HEK293 (cell line): ENCODE data around the gene GTPBP1.
A peak's percentile ranks its signal among the peaks of the same experiment; 100 is the strongest.

ENCODE experiments used
- EGR2 ChIP-seq: fragments of 450-650 bp; formaldehyde crosslinking; IDR thresholded peaks from 2 replicates; pipeline ENCODE4 v1.5.1; 2016; ENCODE audit warnings: low read depth, missing biosample characterization, missing genetic modification characterization
- GLIS1 ChIP-seq: fragments of 450-650 bp; formaldehyde crosslinking; IDR thresholded peaks from 2 replicates; pipeline ENCODE4 v1.5.1; 2016; ENCODE audit warnings: missing biosample characterization, missing genetic modification characterization
- KLF16 ChIP-seq: fragments of 450-650 bp; formaldehyde crosslinking; IDR thresholded peaks from 2 replicates; pipeline ENCODE4 v1.5.1; 2017; ENCODE audit warnings: missing biosample characterization, missing genetic modification characterization
- OSR2 ChIP-seq: fragments of 450-650 bp; formaldehyde crosslinking; IDR thresholded peaks from 2 replicates; pipeline ENCODE4 v1.5.1; 2016; ENCODE audit warnings: missing biosample characterization, missing genetic modification characterization
- PRDM1 ChIP-seq: fragments of 450-650 bp; formaldehyde crosslinking; IDR thresholded peaks from 2 replicates; pipeline ENCODE4; 2016; ENCODE audit warnings: missing biosample characterization, missing genetic modification characterization
- SCRT2 ChIP-seq: fragments of 450-650 bp; formaldehyde crosslinking; IDR thresholded peaks from 2 replicates; pipeline ENCODE4 v1.5.1; 2016; ENCODE audit warnings: missing biosample characterization, missing genetic modification characterization
- YY2 ChIP-seq: fragments of 450-650 bp; formaldehyde crosslinking; IDR thresholded peaks from 2 replicates; pipeline ENCODE4 v1.5.1; 2016; ENCODE audit warnings: missing biosample characterization, missing genetic modification characterization
- ZFP41 ChIP-seq: fragments of 450-650 bp; formaldehyde crosslinking; IDR thresholded peaks from 2 replicates; pipeline ENCODE4 v1.5.1; 2016; ENCODE audit warnings: missing biosample characterization, missing genetic modification characterization, borderline replicate concordance
- ZFP69B ChIP-seq: fragments of 450-650 bp; formaldehyde crosslinking; IDR thresholded peaks from 2 replicates; pipeline ENCODE4 v1.5.1; 2016; ENCODE audit warnings: missing biosample characterization, missing genetic modification characterization
- ZNF112 ChIP-seq: fragments of 450-650 bp; formaldehyde crosslinking; IDR thresholded peaks from 2 replicates; pipeline ENCODE4 v1.5.0; 2017; ENCODE audit warnings: missing biosample characterization, missing genetic modification characterization
- ZNF121 ChIP-seq: fragments of 450-650 bp; formaldehyde crosslinking; IDR thresholded peaks from 2 replicates; pipeline ENCODE4 v1.5.1; 2016; ENCODE audit warnings: missing biosample characterization, missing genetic modification characterization
- ZNF140 ChIP-seq: fragments of 450-650 bp; formaldehyde crosslinking; IDR thresholded peaks from 2 replicates; pipeline ENCODE4 v1.5.1; 2016; ENCODE audit warnings: missing biosample characterization, missing genetic modification characterization
- ZNF2 ChIP-seq: fragments of 450-650 bp; formaldehyde crosslinking; IDR thresholded peaks from 2 replicates; pipeline ENCODE4 v1.5.1; 2016; ENCODE audit warnings: missing biosample characterization, missing genetic modification characterization
- ZNF202 ChIP-seq: fragments of 450-650 bp; formaldehyde crosslinking; IDR thresholded peaks from 2 replicates; pipeline ENCODE4 v1.5.1; 2016; ENCODE audit warnings: missing biosample characterization, missing genetic modification characterization, borderline replicate concordance
- ZNF214 ChIP-seq: fragments of 450-650 bp; formaldehyde crosslinking; IDR thresholded peaks from 2 replicates; pipeline ENCODE4 v1.5.1; 2017; ENCODE audit warnings: missing biosample characterization, mild to moderate bottlenecking, missing genetic modification characterization, borderline replicate concordance
- ZNF274 ChIP-seq, 2 experiments: fragments of 200-500 bp in 1 of 2; fragments of 450-650 bp in 1 of 2; sonication (Bioruptor generic) in 1 of 2; formaldehyde crosslinking in 1 of 2; IDR thresholded peaks; 2 replicates each; pipeline versions ENCODE4 v1.5.1 to v1.6.1; 2014 to 2016; ENCODE audit warnings: borderline replicate concordance in 1 of 2, inconsistent platforms in 1 of 2, low read length in 1 of 2, missing biosample characterization in 1 of 2, missing genetic modification characterization in 1 of 2
- ZNF280C ChIP-seq: fragments of 450-650 bp; formaldehyde crosslinking; IDR thresholded peaks from 2 replicates; pipeline ENCODE4 v1.5.1; 2016; ENCODE audit warnings: missing biosample characterization, missing genetic modification characterization
- ZNF341 ChIP-seq: fragments of 450-650 bp; formaldehyde crosslinking; IDR thresholded peaks from 2 replicates; pipeline ENCODE4; 2016; ENCODE audit warnings: low read depth, missing biosample characterization, missing genetic modification characterization
- ZNF544 ChIP-seq: fragments of 450-650 bp; formaldehyde crosslinking; IDR thresholded peaks from 2 replicates; pipeline ENCODE4 v1.5.0; 2017; ENCODE audit warnings: missing biosample characterization, missing genetic modification characterization
- ZNF558 ChIP-seq: fragments of 450-650 bp; formaldehyde crosslinking; IDR thresholded peaks from 2 replicates; pipeline ENCODE4 v1.5.1; 2016; ENCODE audit warnings: missing biosample characterization, missing genetic modification characterization
- ZNF600 ChIP-seq: fragments of 450-650 bp; formaldehyde crosslinking; IDR thresholded peaks from 2 replicates; pipeline ENCODE4 v1.5.1; 2016; ENCODE audit warnings: missing biosample characterization, missing genetic modification characterization
- ZNF610 ChIP-seq: fragments of 450-650 bp; formaldehyde crosslinking; IDR thresholded peaks from 2 replicates; pipeline ENCODE4 v1.5.1; 2016; ENCODE audit warnings: missing biosample characterization, missing genetic modification characterization, borderline replicate concordance
- ZNF629 ChIP-seq: fragments of 450-650 bp; formaldehyde crosslinking; IDR thresholded peaks from 2 replicates; pipeline ENCODE4 v1.5.1; 2017; ENCODE audit warnings: missing biosample characterization, missing genetic modification characterization
- ZNF660 ChIP-seq: fragments of 450-650 bp; IDR thresholded peaks from 2 replicates; pipeline ENCODE4 v1.5.1; 2018; ENCODE audit warnings: missing biosample characterization, mild to moderate bottlenecking, missing genetic modification characterization
- ZNF777 ChIP-seq: fragments of 450-650 bp; formaldehyde crosslinking; IDR thresholded peaks from 2 replicates; pipeline ENCODE4 v1.5.1; 2017; ENCODE audit warnings: missing biosample characterization, missing genetic modification characterization, borderline replicate concordance
- ZSCAN30 ChIP-seq: fragments of 450-650 bp; IDR thresholded peaks from 2 replicates; pipeline ENCODE4 v1.5.1; 2018; ENCODE audit warnings: missing biosample characterization, mild to moderate bottlenecking, missing genetic modification characterization, moderate library complexity
- TF ChIP-seq, protein P1 (sequence below): fragments of 450-650 bp; formaldehyde crosslinking; IDR thresholded peaks from 2 replicates; pipeline ENCODE4 v1.5.1; 2016; ENCODE audit warnings: missing biosample characterization, missing genetic modification characterization
- TF ChIP-seq, protein P2 (sequence below): fragments of 450-650 bp; formaldehyde crosslinking; IDR thresholded peaks from 2 replicates; pipeline ENCODE4; 2016; ENCODE audit warnings: missing biosample characterization, missing genetic modification characterization
- TF ChIP-seq, protein P3 (sequence below): fragments of 450-650 bp; formaldehyde crosslinking; IDR thresholded peaks from 2 replicates; pipeline ENCODE4 v1.5.1; 2016; ENCODE audit warnings: missing biosample characterization, missing genetic modification characterization
- TF ChIP-seq, protein P4 (sequence below): fragments of 450-650 bp; formaldehyde crosslinking; IDR thresholded peaks from 2 replicates; pipeline ENCODE4 v1.5.1; 2016; ENCODE audit warnings: missing biosample characterization, missing genetic modification characterization
- TF ChIP-seq, protein P5 (sequence below): fragments of 450-650 bp; formaldehyde crosslinking; IDR thresholded peaks from 2 replicates; pipeline ENCODE4 v1.5.1; 2016; ENCODE audit warnings: missing biosample characterization, missing genetic modification characterization

The GTPBP1 gene

GRCh38 chr22:38718414-38718813, 12.7 kb downstream of the GTPBP1 start (continued):
- TF ChIP-seq SCRT2 (tag by site-specific recombination) (no peak), ZNF202 (no peak), ZNF629 (tag by site-specific recombination) (no peak), EGR2 (tag by site-specific recombination) (peak; percentile 74; the same call in 1 of the 2 replicates), ZFP41 (no peak), ZNF280C (tag by site-specific recombination) (no peak), ZNF121 (tag by site-specific recombination) (no peak), ZNF214 (no peak), ZNF544 (tag by site-specific recombination) (no peak), ZFP69B (tag by site-specific recombination) (no peak), YY2 (tag by site-specific recombination) (no peak), ZNF600 (tag by site-specific recombination) (peak; percentile 70; the same call in 1 of the 2 replicates), GLIS1 (tag by site-specific recombination) (no peak), PRDM1 (peak; percentile 70; the same call in 1 of the 2 replicates), ZNF274 (IDR thresholded peaks at IDR 0.05; ENCODE audit: low read length) (no peak), ZNF274 (tag by site-specific recombination; IDR thresholded peaks at IDR 0.05; ENCODE audit: borderline replicate concordance) (no peak), ZNF777 (tag by site-specific recombination) (no peak; the same call in 1 of the 2 replicates), ZNF112 (no peak), ZSCAN30 (tag by site-specific recombination) (no peak), ZNF660 (no peak), ZNF558 (tag by site-specific recombination) (no peak), ZNF341 (peak; percentile 26; the same call in 1 of the 2 replicates), ZNF2 (no peak), ZNF610 (tag by site-specific recombination) (no peak), OSR2 (tag by site-specific recombination) (no peak), ZNF140 (no peak), KLF16 (0 out of 2 replicates have a peak, but pooled peaks have one; percentile 12)
- TF ChIP-seq, protein P1, sequence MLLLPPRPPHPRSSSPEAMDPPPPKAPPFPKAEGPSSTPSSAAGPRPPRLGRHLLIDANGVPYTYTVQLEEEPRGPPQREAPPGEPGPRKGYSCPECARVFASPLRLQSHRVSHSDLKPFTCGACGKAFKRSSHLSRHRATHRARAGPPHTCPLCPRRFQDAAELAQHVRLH (tag by site-specific recombination): no peak
- TF ChIP-seq, protein P2, sequence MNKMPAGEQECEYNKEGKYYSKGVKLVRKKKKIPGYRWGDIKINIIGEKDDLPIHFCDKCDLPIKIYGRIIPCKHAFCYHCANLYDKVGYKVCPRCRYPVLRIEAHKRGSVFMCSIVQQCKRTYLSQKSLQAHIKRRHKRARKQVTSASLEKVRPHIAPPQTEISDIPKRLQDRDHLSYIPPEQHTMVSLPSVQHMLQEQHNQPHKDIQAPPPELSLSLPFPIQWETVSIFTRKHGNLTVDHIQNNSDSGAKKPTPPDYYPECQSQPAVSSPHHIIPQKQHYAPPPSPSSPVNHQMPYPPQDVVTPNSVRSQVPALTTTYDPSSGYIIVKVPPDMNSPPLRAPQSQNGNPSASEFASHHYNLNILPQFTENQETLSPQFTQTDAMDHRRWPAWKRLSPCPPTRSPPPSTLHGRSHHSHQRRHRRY (tag by site-specific recombination): no peak
- TF ChIP-seq, protein P3, sequence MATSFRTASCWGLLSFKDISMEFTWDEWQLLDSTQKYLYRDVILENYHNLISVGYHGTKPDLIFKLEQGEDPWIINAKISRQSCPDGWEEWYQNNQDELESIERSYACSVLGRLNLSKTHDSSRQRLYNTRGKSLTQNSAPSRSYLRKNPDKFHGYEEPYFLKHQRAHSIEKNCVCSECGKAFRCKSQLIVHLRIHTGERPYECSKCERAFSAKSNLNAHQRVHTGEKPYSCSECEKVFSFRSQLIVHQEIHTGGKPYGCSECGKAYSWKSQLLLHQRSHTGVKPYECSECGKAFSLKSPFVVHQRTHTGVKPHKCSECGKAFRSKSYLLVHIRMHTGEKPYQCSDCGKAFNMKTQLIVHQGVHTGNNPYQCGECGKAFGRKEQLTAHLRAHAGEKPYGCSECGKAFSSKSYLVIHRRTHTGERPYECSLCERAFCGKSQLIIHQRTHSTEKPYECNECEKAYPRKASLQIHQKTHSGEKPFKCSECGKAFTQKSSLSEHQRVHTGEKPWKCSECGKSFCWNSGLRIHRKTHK (tag by site-specific recombination): no peak
- TF ChIP-seq, protein P4, sequence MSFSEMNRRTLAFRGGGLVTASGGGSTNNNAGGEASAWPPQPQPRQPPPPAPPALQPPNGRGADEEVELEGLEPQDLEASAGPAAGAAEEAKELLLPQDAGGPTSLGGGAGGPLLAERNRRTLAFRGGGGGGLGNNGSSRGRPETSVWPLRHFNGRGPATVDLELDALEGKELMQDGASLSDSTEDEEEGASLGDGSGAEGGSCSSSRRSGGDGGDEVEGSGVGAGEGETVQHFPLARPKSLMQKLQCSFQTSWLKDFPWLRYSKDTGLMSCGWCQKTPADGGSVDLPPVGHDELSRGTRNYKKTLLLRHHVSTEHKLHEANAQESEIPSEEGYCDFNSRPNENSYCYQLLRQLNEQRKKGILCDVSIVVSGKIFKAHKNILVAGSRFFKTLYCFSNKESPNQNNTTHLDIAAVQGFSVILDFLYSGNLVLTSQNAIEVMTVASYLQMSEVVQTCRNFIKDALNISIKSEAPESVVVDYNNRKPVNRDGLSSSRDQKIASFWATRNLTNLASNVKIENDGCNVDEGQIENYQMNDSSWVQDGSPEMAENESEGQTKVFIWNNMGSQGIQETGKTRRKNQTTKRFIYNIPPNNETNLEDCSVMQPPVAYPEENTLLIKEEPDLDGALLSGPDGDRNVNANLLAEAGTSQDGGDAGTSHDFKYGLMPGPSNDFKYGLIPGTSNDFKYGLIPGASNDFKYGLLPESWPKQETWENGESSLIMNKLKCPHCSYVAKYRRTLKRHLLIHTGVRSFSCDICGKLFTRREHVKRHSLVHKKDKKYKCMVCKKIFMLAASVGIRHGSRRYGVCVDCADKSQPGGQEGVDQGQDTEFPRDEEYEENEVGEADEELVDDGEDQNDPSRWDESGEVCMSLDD (tag by site-specific recombination): no peak
- TF ChIP-seq, protein P5, sequence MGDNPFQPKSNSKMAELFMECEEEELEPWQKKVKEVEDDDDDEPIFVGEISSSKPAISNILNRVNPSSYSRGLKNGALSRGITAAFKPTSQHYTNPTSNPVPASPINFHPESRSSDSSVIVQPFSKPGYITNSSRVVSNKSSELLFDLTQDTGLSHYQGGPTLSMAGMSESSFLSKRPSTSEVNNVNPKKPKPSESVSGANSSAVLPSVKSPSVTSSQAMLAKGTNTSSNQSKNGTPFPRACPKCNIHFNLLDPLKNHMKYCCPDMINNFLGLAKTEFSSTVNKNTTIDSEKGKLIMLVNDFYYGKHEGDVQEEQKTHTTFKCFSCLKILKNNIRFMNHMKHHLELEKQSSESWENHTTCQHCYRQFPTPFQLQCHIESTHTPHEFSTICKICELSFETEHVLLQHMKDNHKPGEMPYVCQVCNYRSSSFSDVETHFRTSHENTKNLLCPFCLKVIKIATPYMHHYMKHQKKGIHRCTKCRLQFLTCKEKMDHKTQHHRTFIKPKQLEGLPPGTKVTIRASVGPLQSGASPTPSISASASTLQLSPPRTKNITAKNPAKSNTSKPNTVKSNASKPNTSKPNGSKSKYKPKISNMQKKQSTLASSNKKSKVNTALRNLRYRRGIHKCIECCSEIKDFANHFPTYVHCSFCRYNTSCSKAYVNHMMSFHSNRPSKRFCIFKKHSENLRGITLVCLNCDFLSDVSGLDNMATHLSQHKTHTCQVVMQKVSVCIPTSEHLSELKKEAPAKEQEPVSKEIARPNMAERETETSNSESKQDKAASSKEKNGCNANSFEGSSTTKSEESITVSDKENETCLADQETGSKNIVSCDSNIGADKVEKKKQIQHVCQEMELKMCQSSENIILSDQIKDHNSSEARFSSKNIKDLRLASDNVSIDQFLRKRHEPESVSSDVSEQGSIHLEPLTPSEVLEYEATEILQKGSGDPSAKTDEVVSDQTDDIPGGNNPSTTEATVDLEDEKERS (tag by site-specific recombination): no peak
